HCT116 (cell line): ENCODE results near the gene CCDC187. TPM values are rescaled to one million over a fixed set of nuclear protein-coding genes. Genes with fewer than 3 reads are reported as not detected.

Experiments
- ATAC-seq: fragments of 200-7000 bp; cut with Tn5 transposase; 2 replicates; pipeline ENCODE4 v1.9.1; 2020; ENCODE audit warnings: mild to moderate bottlenecking, moderate library complexity
- BruUV-seq: library from RNA; stranded (reverse); fragments of 400-500 nt; replicated peaks from 2 replicates; lab custom pipeline; 2021; lab: Mats Ljungman, UMichigan
- CTCF ChIA-PET: fragments of 300-600 bp; sonication (Branson Sonifier 250); formaldehyde crosslinking; loops from one replicate; lab custom pipeline; 2021; ENCODE audit warnings: antibody characterized with exemption; lab: Charles Lee
- POLR2A ChIA-PET: fragments of 300-600, 350-600 bp; sonication (Branson Sonifier 250); formaldehyde crosslinking; loops from one replicate; lab custom pipeline; 2021; ENCODE audit warnings: antibody characterized with exemption; lab: Charles Lee
- RAD21 ChIA-PET, 2 experiments: fragments of 300-600 bp; sonication (Branson Sonifier 250); formaldehyde crosslinking; loops; one replicate each; lab custom pipeline; 2023; ENCODE audit warnings: low total read pairs in 2 of 2; ENCODE audit not compliant: uncharacterized antibody in 2 of 2, unreplicated experiment in 2 of 2, low non-redundant PET in 1 of 2; lab: Charles Lee
- DNase-seq: peaks from one replicate; pipeline ENCODE4 v3.0.0-alpha.2; 2010; ENCODE audit warnings: low read depth, low spot score
- H2AFZ ChIP-seq: fragments of 200-600 bp; shearing (Covaris generic), sonication (generic); 2 replicates; pipeline ENCODE4 v1.6.1; 2017; ENCODE audit warnings: low read depth, mixed run types, mixed read lengths, antibody characterized with exemption, low read length; ENCODE audit not compliant: poor library complexity, severe bottlenecking
- H3K27ac ChIP-seq: 2 replicates; pipeline ENCODE4 v1.5.1; 2012; ENCODE audit warnings: low read depth, low read length
- H3K27me3 ChIP-seq: fragments of 200-600 bp; sonication (generic); 2 replicates; pipeline ENCODE4 v1.6.1; 2016; ENCODE audit warnings: mixed run types, low read length, mixed read lengths; ENCODE audit not compliant: insufficient read depth
- H3K36me3 ChIP-seq, 2 experiments: fragments of 200-500 bp in 1 of 2; fragments of 200-600 bp in 1 of 2; sonication (Bioruptor generic) in 1 of 2; sonication (generic) in 1 of 2; 2 replicates each; pipeline versions ENCODE4 v1.5.1 to v1.6.1; 2014 to 2016; ENCODE audit warnings: low read length in 2 of 2, inconsistent platforms in 1 of 2, mixed read lengths in 1 of 2, mixed run types in 1 of 2; ENCODE audit not compliant: insufficient read depth in 2 of 2, control insufficient read depth in 1 of 2
- H3K4me1 ChIP-seq, 2 experiments: fragments of 200-600 bp in 1 of 2; sonication (generic) in 1 of 2; 2 replicates each; pipeline versions ENCODE4 v1.5.1 to v1.6.1; 2012 to 2017; ENCODE audit warnings: low read length in 2 of 2, inconsistent platforms in 1 of 2, mild to moderate bottlenecking in 1 of 2, mixed read lengths in 1 of 2, mixed run types in 1 of 2, moderate library complexity in 1 of 2; ENCODE audit not compliant: insufficient read depth in 2 of 2, control insufficient read depth in 1 of 2
- H3K4me2 ChIP-seq: fragments of 200-600 bp; sonication (generic); 2 replicates; pipeline ENCODE4 v1.6.1; 2017; ENCODE audit warnings: mixed run types, low read length, mixed read lengths
- H3K4me3 ChIP-seq, 2 experiments: fragments of 200-600 bp in 1 of 2; sonication (generic) in 1 of 2; replicated peaks in 1 of 2; 2 replicates each; pipeline ENCODE4 v1.5.1; 2011 to 2016; ENCODE audit warnings: low read length in 2 of 2, control low read depth in 1 of 2, low read depth in 1 of 2, mild to moderate bottlenecking in 1 of 2, mixed read lengths in 1 of 2, mixed run types in 1 of 2
- H3K79me2 ChIP-seq: fragments of 200-600 bp; sonication (generic); 2 replicates; pipeline ENCODE4 v1.6.1; 2017; ENCODE audit warnings: mild to moderate bottlenecking, mixed run types, low read length, moderate library complexity, mixed read lengths; ENCODE audit not compliant: insufficient read depth
- H3K9ac ChIP-seq: fragments of 200-600 bp; sonication (generic); 2 replicates; pipeline ENCODE4 v1.6.1; 2016; ENCODE audit warnings: low read length, mixed read lengths
- H3K9me2 ChIP-seq: fragments of 200-600 bp; sonication (generic), shearing (Covaris generic); 2 replicates; pipeline ENCODE4 v1.6.1; 2017; ENCODE audit warnings: mixed run types, mild to moderate bottlenecking, moderate library complexity; ENCODE audit not compliant: insufficient read depth
- H3K9me3 ChIP-seq, 2 experiments: fragments of 200-500 bp in 1 of 2; fragments of 200-600 bp in 1 of 2; sonication (Bioruptor generic) in 1 of 2; sonication (generic) in 1 of 2; 2 replicates each; pipeline ENCODE4 v1.6.1; 2014 to 2017; ENCODE audit warnings: low read length in 2 of 2, mixed read lengths in 2 of 2, inconsistent platforms in 1 of 2, low read depth in 1 of 2, mild to moderate bottlenecking in 1 of 2, mixed run types in 1 of 2, moderate library complexity in 1 of 2; ENCODE audit not compliant: control insufficient read depth in 1 of 2, insufficient read depth in 1 of 2
- H4K20me1 ChIP-seq: fragments of 200-600 bp; sonication (generic), shearing (Covaris generic); 2 replicates; pipeline ENCODE4 v1.6.1; 2017; ENCODE audit warnings: mixed run types, mild to moderate bottlenecking, moderate library complexity; ENCODE audit not compliant: insufficient read depth
- CBX3 ChIP-seq: IDR thresholded peaks from 2 replicates; pipeline ENCODE4 v1.6.1; 2012; ENCODE audit warnings: low read depth
- CEBPB ChIP-seq: IDR thresholded peaks from 2 replicates; pipeline ENCODE4 v1.6.1; 2012; ENCODE audit warnings: low read depth
- CTCF ChIP-seq, 3 experiments: fragments of 200-600 bp in 1 of 3; sonication (generic) in 1 of 3; IDR thresholded peaks in 2 of 3; conservative IDR thresholded peaks in 1 of 3; 2 replicates each; pipeline ENCODE4 v1.5.1; 2012 to 2017; ENCODE audit warnings: low read depth in 2 of 3, low read length in 2 of 3, antibody characterized with exemption in 1 of 3, borderline replicate concordance in 1 of 3, control low read depth in 1 of 3, mild to moderate bottlenecking in 1 of 3, mixed read lengths in 1 of 3, mixed run types in 1 of 3, moderate library complexity in 1 of 3; ENCODE audit not compliant: insufficient read depth in 1 of 3
- EGR1 ChIP-seq: IDR thresholded peaks from 2 replicates; pipeline ENCODE4 v1.6.1; 2012; ENCODE audit warnings: low read depth
- ELF1 ChIP-seq: IDR thresholded peaks from 2 replicates; pipeline ENCODE4 v1.6.1; 2012; ENCODE audit warnings: low read depth, borderline replicate concordance
- EZH2 ChIP-seq: fragments of 200-600 bp; sonication (generic); IDR thresholded peaks from 2 replicates; pipeline ENCODE4 v1.6.1; 2017; ENCODE audit warnings: antibody characterized with exemption, mixed run types
- JUND ChIP-seq: IDR thresholded peaks from 2 replicates; pipeline ENCODE4 v1.6.1; 2012
- MAX ChIP-seq: IDR thresholded peaks from 2 replicates; pipeline ENCODE4 v1.6.1; 2012
- POLR2A ChIP-seq: IDR thresholded peaks from 2 replicates; pipeline ENCODE4 v1.7.0; 2011; ENCODE audit warnings: borderline replicate concordance; ENCODE audit not compliant: insufficient read depth, insufficient read length; ENCODE audit errors: extremely low read depth
- SRF ChIP-seq: IDR thresholded peaks from 2 replicates; pipeline ENCODE4 v1.6.1; 2012; ENCODE audit warnings: low read depth
- TCF7L2 ChIP-seq: IDR thresholded peaks from 2 replicates; pipeline ENCODE4 v1.7.0; 2011; ENCODE audit warnings: borderline replicate concordance, inconsistent platforms; ENCODE audit not compliant: insufficient read depth, insufficient read length; ENCODE audit errors: extremely low read depth
- YY1 ChIP-seq: IDR thresholded peaks from 2 replicates; pipeline ENCODE4 v1.6.1; 2011; ENCODE audit warnings: low read length, low read depth, moderate library complexity, mild to moderate bottlenecking; ENCODE audit not compliant: insufficient replicate concordance; ENCODE audit errors: extremely low read depth
- ZFX ChIP-seq: fragments of 450-650 bp; IDR thresholded peaks from 2 replicates; pipeline ENCODE4 v1.6.1; 2017
- intact Hi-C: fragments of 100-400 bp; cut with micrococcal nuclease; formaldehyde crosslinking; loops from 2 replicates; pipeline ENCODE4 v1.10.0; 2022
- total RNA-seq: library from RNA; stranded (reverse); gene quantifications from one replicate; pipeline ENCODE4 v1.2.1, GENCODE V29; 2021; ENCODE audit not compliant: unreplicated experiment
- TF ChIP-seq, protein P1 (sequence below): IDR thresholded peaks from 2 replicates; pipeline ENCODE4 v1.6.1; 2012; ENCODE audit warnings: low read depth

Gene CCDC187
- total RNA-seq, 1 experiment from 2014 or later: 4.6 TPM

DNA sequence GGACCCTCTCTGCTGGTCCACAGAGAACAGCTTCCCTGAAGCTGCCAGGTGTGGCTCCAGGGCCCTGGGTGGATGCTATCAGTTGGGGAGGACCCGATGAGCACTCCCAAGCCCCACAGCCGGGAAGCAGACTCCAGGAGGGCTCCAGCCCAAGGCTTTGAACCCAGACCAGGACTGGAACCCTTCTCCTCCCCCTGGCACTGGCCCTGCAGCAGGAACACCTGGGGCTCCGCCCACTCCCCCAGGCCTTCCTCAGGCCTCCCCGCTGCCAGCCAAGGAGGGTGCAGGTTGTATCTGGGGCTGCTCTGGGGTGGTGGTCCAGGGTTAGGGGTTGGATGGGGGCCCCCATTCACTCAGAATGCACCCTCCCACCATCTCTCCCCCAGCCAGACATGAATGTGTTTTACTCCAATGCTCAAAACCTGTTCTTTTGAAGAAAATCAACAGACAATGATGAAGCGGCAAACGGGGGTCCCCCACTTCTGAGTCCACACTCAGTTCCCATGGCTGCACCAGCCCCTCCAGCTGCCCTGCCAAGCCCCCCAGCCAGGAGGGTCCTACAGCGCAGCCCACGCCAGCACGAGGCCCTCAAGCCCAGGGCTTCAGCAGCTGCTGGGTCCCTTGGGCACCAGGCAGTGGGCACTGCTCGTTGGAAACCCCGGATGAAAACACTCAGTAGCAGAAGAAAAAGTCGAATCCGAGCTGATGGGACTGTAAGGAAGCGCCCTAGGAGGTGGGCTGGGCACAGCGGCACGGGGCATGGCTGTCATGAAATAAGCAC lies 23.2 kb downstream of the CCDC187 start:
- Histone ChIP-seq H3K9me3 (no peaks in the 10 kb centered on the region), H3K4me2 (no peak overlapping the region), H3K79me2 (no peaks in the 10 kb centered on the region), H3K27ac (no peak overlapping the region), H3K9me2 (no peaks in the 10 kb centered on the region), H4K20me1 (no peaks in the 10 kb centered on the region), H3K4me1 (peaks cover 6 to 9% of the 10 kb centered on the region in 2 experiments; a peak in 3 of 4 replicates), H3K36me3 (no peaks in the 10 kb centered on the region), H3K27me3 (no peaks in the 10 kb centered on the region), H3K4me3 (no peak overlapping the region), H3K9ac (no peak overlapping the region), H2AFZ (no peak overlapping the region)
- intact Hi-C loops: loop anchor here (5.0 to 10.0 kb wide), 2 partner anchors 316 to 678 kb away; partner anchors contain the start of gene UBAC1
- ATAC-seq (no peak), DNase-seq (no peak)
- POLR2A ChIA-PET: interaction anchor here (1.1 kb wide), 1 partner anchor 14 kb away, joined by 3 read pairs; no protein-coding TSS in a partner anchor
- no TSS peak for BruUV-seq
- TF ChIP-seq, protein P1, sequence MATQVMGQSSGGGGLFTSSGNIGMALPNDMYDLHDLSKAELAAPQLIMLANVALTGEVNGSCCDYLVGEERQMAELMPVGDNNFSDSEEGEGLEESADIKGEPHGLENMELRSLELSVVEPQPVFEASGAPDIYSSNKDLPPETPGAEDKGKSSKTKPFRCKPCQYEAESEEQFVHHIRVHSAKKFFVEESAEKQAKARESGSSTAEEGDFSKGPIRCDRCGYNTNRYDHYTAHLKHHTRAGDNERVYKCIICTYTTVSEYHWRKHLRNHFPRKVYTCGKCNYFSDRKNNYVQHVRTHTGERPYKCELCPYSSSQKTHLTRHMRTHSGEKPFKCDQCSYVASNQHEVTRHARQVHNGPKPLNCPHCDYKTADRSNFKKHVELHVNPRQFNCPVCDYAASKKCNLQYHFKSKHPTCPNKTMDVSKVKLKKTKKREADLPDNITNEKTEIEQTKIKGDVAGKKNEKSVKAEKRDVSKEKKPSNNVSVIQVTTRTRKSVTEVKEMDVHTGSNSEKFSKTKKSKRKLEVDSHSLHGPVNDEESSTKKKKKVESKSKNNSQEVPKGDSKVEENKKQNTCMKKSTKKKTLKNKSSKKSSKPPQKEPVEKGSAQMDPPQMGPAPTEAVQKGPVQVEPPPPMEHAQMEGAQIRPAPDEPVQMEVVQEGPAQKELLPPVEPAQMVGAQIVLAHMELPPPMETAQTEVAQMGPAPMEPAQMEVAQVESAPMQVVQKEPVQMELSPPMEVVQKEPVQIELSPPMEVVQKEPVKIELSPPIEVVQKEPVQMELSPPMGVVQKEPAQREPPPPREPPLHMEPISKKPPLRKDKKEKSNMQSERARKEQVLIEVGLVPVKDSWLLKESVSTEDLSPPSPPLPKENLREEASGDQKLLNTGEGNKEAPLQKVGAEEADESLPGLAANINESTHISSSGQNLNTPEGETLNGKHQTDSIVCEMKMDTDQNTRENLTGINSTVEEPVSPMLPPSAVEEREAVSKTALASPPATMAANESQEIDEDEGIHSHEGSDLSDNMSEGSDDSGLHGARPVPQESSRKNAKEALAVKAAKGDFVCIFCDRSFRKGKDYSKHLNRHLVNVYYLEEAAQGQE: no peak
- no peak for TF ChIP-seq CEBPB
- RAD21 ChIA-PET: no interaction called here
- CTCF ChIA-PET: no interaction called here

DNA sequence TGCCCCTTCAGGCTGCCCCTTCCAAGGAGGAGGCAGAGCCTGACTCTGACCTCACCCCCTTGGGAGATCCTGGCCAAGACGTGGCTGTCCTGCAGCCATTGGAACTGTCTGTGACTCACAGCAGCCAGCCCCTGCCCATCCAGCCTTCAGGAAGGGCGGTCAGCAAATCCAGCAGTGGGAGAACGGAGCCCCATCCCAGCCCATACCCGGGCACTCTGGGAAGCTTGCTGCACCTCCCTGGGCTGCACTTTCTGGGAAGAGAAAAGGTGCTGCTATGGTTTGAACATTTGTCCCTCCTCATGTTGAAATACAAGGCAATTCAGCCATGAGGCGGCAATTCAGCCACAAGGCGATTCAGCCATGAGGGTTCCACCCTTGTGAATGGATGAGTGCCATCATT lies 24.4 kb downstream of the CCDC187 start:
- ChIA-PET CTCF (interaction anchor here (1.2 kb wide), 1 partner anchor 9 kb away, joined by 3 read pairs; no protein-coding TSS in a partner anchor), POLR2A (no interaction called here), RAD21 (no interaction called here)
- intact Hi-C loops: no loop called here
- BruUV-seq: no TSS peak
- Histone ChIP-seq H4K20me1 (no peaks in the 10 kb centered on the region), H3K9me3 (no peaks in the 10 kb centered on the region), H3K27me3 (no peaks in the 10 kb centered on the region), H2AFZ (no peak overlapping the region), H3K9me2 (no peaks in the 10 kb centered on the region), H3K4me2 (no peak overlapping the region), H3K4me3 (no peak overlapping the region), H3K27ac (no peak overlapping the region), H3K79me2 (no peaks in the 10 kb centered on the region), H3K36me3 (no peaks in the 10 kb centered on the region), H3K9ac (no peak overlapping the region), H3K4me1 (peaks cover 6 to 9% of the 10 kb centered on the region in 2 experiments; a peak in 3 of 4 replicates)
- no peak for TF ChIP-seq TCF7L2
- no peak for TF ChIP-seq ELF1
- TF ChIP-seq CTCF (IDR thresholded peaks at IDR 0.05 in 2 of 3, conservative IDR thresholded peaks at IDR 0.05 in 1 of 3; ENCODE audit: borderline replicate concordance in 1 of 3, insufficient read depth in 1 of 3, low read depth in 2 of 3, low read length in 2 of 3): no peak
- TF ChIP-seq EZH2: no peak
- TF ChIP-seq CBX3: no peak
- TF ChIP-seq YY1: no peak
- TF ChIP-seq JUND: no peak
- TF ChIP-seq EGR1: no peak
- no peak for TF ChIP-seq POLR2A
- TF ChIP-seq SRF: no peak
- TF ChIP-seq MAX: no peak
- TF ChIP-seq ZFX: no peak
- no peak for DNase-seq
- ATAC-seq: no peak
